NCI-H1105 treated with DMSO at 0.1 percent for 48 hours (cell line): ENCODE results near the gene IFTAP.

Experiments used
- DNase-seq: peaks from one replicate; lab custom pipeline; 2025; lab: John Stamatoyannopoulos, UW

IFTAP gene

GRCh38 chr11:36598051-36598450 lies 3.7 kb downstream of the IFTAP start, which contains the start of gene RAG2:
Gene RAG2, minus strand, starts transcription at chr11:36598236. Its CDS starts 4,068 bp downstream, at chr11:36594168.
- DNase-seq, result no peak

- no peak for DNase-seq
Measured at GRCh38 chr11:36600180-36600579, 5.9 kb downstream of the IFTAP start.

GRCh38 chr11:36601155-36601554 lies 6.9 kb downstream of the IFTAP start:
- DNase-seq, result no peak

GRCh38 chr11:36602135-36602534 lies 7.8 kb downstream of the IFTAP start:
- DNase-seq, result no peak

GRCh38 chr11:36605221-36606216 lies 11.2 kb downstream of the IFTAP start:
- DNase-seq, result no peak

- DNase-seq, result no peak
Measured at GRCh38 chr11:36608491-36609199, 14.3 kb downstream of the IFTAP start.

GRCh38 chr11:36609383-36609782 lies 15.1 kb downstream of the IFTAP start:
- no peak for DNase-seq

GRCh38 chr11:36615826-36616225 lies 21.5 kb downstream of the IFTAP start:
- DNase-seq, result no peak

GRCh38 chr11:36617543-36618362 lies 23.5 kb downstream of the IFTAP start:
- DNase-seq, result no peak

- no peak for DNase-seq
Measured at GRCh38 chr11:36618363-36619047, 24.2 kb downstream of the IFTAP start.

GRCh38 chr11:36619502-36619901 lies 25.2 kb downstream of the IFTAP start:
- no peak for DNase-seq

GRCh38 chr11:36620246-36620645 lies 25.9 kb downstream of the IFTAP start:
- no peak for DNase-seq

GRCh38 chr11:36622431-36623136 lies 28.3 kb downstream of the IFTAP start:
- peak; percentile 8 for DNase-seq

GRCh38 chr11:36623494-36623893 lies 29.2 kb downstream of the IFTAP start:
- DNase-seq, result no peak

- no peak for DNase-seq
Measured at GRCh38 chr11:36627006-36627405, 32.7 kb downstream of the IFTAP start.

GRCh38 chr11:36627471-36627870 lies 33.2 kb downstream of the IFTAP start:
- no peak for DNase-seq

- no peak for DNase-seq
Measured at GRCh38 chr11:36628141-36628540, 33.8 kb downstream of the IFTAP start.

- DNase-seq, result no peak
Measured at GRCh38 chr11:36628765-36629244, 34.5 kb downstream of the IFTAP start.

GRCh38 chr11:36631774-36632173 lies 37.5 kb downstream of the IFTAP start:
- DNase-seq, result no peak

GRCh38 chr11:36635066-36635862 lies 41.0 kb downstream of the IFTAP start:
- DNase-seq, result no peak
